ENCODE results near the gene OR51D1.

DNA sequence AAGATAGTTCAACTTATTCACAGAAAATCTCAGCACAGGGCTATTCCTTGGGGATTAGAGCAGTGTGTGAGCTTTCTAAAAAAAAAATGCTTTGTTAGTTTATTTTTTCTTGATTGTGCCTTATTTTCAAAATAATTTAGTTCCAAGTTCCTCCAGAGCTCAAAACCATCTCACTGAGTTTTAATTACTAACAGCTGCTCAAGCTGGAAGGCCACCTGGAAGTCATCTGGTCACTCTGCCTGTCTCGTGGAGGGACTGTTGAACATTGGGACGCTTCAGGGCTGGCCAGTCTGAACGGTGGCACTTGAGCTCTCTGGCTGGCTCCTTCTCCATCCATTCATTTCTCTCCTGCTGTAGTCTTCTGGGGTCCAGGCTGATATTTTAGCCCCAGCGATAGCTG, 10.5 kb downstream of the OR51D1 start:
- no peak for TF ChIP-seq CTCF (conservative IDR thresholded peaks at IDR 0.05)
- TF ChIP-seq ZFX (IDR thresholded peaks at IDR 0.05) = no peak
